Epithelial cell of esophagus (primary cell): ENCODE results near the gene GRIA1.

ENCODE experiments used
- DNase-seq: peaks from one replicate; pipeline ENCODE4 v3.0.0; 2010; ENCODE audit warnings: low read depth
- H3K4me3 ChIP-seq: 2 replicates; pipeline ENCODE4 v1.5.1; 2011; ENCODE audit warnings: mild to moderate bottlenecking, low read length, control low read depth
- TF ChIP-seq, protein P1 (sequence below): IDR thresholded peaks from 2 replicates; pipeline ENCODE4 v1.5.1; 2011; ENCODE audit warnings: low read depth, mild to moderate bottlenecking, low read length, control low read depth, inconsistent platforms; ENCODE audit not compliant: insufficient read depth; ENCODE audit errors: missing control alignments

The GRIA1 gene

DNA sequence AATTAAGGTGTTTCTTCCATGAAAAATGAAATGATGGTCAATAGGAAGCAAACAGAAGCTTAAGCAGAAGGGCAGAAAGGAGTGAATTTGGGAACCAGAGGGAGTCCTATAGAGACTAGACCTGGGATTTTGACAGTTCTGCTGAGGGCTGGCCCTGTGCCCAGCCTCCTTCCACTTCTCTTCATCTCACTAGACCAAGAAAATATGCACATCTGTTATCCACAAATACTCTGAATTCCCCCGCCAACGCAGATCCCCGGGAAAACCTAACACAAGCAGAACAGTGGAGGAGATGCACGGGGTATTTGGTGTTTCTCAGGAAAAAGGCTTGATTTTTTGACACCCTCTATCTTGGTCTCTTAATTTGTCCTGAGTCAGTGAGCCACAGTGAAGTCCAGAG is 22.7 kb downstream of the GRIA1 start:
- TF ChIP-seq, protein P1, sequence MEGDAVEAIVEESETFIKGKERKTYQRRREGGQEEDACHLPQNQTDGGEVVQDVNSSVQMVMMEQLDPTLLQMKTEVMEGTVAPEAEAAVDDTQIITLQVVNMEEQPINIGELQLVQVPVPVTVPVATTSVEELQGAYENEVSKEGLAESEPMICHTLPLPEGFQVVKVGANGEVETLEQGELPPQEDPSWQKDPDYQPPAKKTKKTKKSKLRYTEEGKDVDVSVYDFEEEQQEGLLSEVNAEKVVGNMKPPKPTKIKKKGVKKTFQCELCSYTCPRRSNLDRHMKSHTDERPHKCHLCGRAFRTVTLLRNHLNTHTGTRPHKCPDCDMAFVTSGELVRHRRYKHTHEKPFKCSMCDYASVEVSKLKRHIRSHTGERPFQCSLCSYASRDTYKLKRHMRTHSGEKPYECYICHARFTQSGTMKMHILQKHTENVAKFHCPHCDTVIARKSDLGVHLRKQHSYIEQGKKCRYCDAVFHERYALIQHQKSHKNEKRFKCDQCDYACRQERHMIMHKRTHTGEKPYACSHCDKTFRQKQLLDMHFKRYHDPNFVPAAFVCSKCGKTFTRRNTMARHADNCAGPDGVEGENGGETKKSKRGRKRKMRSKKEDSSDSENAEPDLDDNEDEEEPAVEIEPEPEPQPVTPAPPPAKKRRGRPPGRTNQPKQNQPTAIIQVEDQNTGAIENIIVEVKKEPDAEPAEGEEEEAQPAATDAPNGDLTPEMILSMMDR, result no peak
- no peak for DNase-seq
- H3K4me3 ChIP-seq, result no peak overlapping the region

- no peak overlapping the region for H3K4me3 ChIP-seq
- TF ChIP-seq, protein P1, result no peak
- no peak for DNase-seq
Measured at GRCh38 chr5:153515301-153515700, 24.8 kb downstream of the GRIA1 start.

DNA sequence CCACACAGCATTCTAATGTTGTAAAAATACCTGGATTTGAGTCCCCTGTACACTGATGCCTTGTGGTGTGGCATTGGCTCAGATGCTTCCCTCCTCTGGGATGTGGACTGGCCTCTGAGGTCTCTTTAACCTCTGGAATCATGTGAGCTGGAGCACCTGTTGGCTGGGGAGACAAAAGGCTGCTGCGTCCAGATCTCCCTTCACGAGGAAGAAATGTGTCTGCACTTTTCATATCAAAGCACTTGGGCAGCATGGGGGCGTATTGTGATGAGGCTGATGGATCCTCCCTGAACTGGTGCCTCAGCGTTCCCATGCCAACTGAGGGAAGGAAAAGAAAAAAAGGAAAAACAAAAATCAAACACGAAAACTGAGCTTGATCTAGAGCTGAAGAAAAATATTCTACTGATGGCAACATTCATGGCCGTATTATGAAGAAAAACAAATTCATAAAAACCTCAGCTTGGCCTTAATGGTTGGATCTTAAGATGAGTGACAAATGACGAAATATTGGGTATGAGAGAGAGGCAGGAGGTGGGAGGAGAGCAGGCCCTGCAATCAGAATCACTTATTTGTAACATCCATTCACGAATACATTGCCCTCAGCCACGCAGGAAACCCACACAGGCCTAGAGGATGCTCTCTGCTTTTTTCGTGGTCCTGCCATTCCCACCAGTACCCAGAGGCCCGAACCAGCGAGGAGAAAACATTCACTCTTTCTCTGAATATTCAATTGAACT is 26.2 kb downstream of the GRIA1 start:
- H3K4me3 ChIP-seq, result no peak overlapping the region
- DNase-seq, result no peak
- TF ChIP-seq, protein P1, result no peak

DNA sequence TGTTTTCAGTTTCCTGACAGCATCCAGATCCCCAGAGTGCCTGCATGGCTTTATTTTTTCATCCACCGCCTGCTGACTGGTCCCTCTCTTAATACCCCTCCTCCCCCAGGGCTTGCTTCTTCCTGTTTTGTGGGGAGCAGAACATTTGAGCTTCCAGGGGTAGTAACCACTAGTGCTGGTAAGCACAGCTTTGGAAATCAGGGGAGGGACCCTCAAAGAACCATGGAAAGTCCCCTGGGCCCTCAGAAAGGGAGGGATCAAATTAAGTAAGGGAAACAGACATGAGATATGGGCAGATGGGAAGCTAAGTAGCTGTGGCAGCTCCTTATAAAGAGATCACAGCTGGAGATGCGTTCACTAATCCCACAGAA is 26.8 kb downstream of the GRIA1 start:
- no peak overlapping the region for H3K4me3 ChIP-seq
- no peak for DNase-seq
- TF ChIP-seq, protein P1, result no peak

DNA sequence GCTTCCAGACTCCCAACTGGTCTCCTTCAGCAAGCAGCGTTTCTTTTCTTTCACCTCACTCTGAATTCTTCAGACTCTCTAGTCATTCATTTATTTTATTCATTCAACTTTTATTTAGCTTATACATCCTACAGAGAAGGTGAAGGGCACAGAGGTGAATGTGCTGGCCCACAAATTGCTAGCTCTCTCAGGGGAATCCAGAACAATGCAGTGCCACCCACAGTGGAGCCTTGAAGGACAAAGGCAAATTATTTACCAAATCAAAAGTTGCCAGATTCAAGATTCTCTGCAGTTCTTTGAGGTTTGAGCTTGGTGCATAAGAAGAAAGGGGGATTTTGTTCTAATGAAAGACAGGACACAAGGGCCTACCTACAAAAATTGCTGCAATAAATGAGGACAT is 29.7 kb downstream of the GRIA1 start:
- H3K4me3 ChIP-seq, result no peak overlapping the region
- no peak for DNase-seq
- TF ChIP-seq, protein P1, result no peak

DNA sequence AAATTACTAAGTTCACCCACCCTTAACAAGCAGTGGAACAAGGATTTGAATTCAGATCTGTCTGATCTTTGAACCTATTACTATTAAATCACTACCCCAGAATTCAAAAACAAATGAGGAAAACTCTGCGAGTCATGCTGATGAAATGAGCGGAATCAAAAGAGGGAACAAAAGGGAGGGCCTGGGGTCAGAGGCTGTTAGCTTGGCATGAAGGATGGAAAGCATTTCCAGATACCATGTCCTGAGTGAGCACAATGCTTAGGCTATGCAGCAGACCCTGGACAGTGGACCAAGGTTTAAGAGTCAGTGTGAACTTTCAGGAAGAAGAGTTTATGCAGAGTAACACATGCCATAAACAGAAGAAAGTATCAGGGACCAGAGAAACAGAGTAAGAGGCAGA is 30.5 kb downstream of the GRIA1 start:
- TF ChIP-seq, protein P1, result no peak
- H3K4me3 ChIP-seq, result no peak overlapping the region
- peak; percentile 14 for DNase-seq

GRCh38 chr5:153523211-153523610 is 32.7 kb downstream of the GRIA1 start:
- TF ChIP-seq, protein P1, result no peak
- H3K4me3 ChIP-seq, result no peak overlapping the region
- no peak for DNase-seq
